NCI-H1436 treated with DMSO at 0.1 percent for 48 hours (cell line): Measurements from ENCODE around the gene CASKIN2.
"Not testable (repeated sequence)": the region's sequence is repeated elsewhere in the genome, so short reads cannot be mapped to it uniquely, and the experiment has no call there.

Experiments
- DNase-seq: peaks from one replicate; lab custom pipeline; 2025; lab: John Stamatoyannopoulos, UW

CASKIN2 gene

GRCh38 chr17:75488693-75489510, 26.4 kb downstream of the CASKIN2 start:
- no peak for DNase-seq

- no peak for DNase-seq
Observed at GRCh38 chr17:75487351-75488070, 27.8 kb downstream of the CASKIN2 start.

- DNase-seq = no peak
Observed at GRCh38 chr17:75486951-75487350, 28.4 kb downstream of the CASKIN2 start.

- DNase-seq = no peak
Observed at GRCh38 chr17:75486151-75486550, 29.2 kb downstream of the CASKIN2 start.

- DNase-seq = no peak
Observed at GRCh38 chr17:75485688-75486087, 29.6 kb downstream of the CASKIN2 start.

GRCh38 chr17:75482098-75482942, 33.0 kb downstream of the CASKIN2 start:
- no peak for DNase-seq

GRCh38 chr17:75481194-75482068, 33.9 kb downstream of the CASKIN2 start:
- DNase-seq = no peak

- DNase-seq = no peak
Observed at GRCh38 chr17:75480281-75480680, 35.1 kb downstream of the CASKIN2 start.

- no peak for DNase-seq
Observed at GRCh38 chr17:75478508-75478907, 36.8 kb downstream of the CASKIN2 start.

- DNase-seq = not testable (repeated sequence)
Observed at GRCh38 chr17:75477490-75477862, 37.9 kb downstream of the CASKIN2 start.

- DNase-seq = no peak
Observed at GRCh38 chr17:75476752-75477489, 38.4 kb downstream of the CASKIN2 start.

- no peak for DNase-seq
Observed at GRCh38 chr17:75476271-75476671, 39.1 kb downstream of the CASKIN2 start.

GRCh38 chr17:75475851-75476250, 39.5 kb downstream of the CASKIN2 start:
- no peak for DNase-seq

GRCh38 chr17:75475144-75475835, 40.0 kb downstream of the CASKIN2 start:
- no peak for DNase-seq

GRCh38 chr17:75474736-75475135, 40.6 kb downstream of the CASKIN2 start:
- DNase-seq = no peak

GRCh38 chr17:75473246-75473645, 42.1 kb downstream of the CASKIN2 start:
- no peak for DNase-seq

GRCh38 chr17:75472119-75472518, 43.2 kb downstream of the CASKIN2 start:
- no peak for DNase-seq

GRCh38 chr17:75471207-75471606, 44.1 kb downstream of the CASKIN2 start:
- DNase-seq = no peak

- DNase-seq = no peak
Observed at GRCh38 chr17:75468779-75469373, 46.5 kb downstream of the CASKIN2 start.

- DNase-seq = no peak
Observed at GRCh38 chr17:75468291-75468754, 47.0 kb downstream of the CASKIN2 start.
